SU-DHL-6 (cell line): ENCODE data around the gene LATS2.

Experiments used
- EZH2phosphoT487 ChIP-seq: fragments of 200-600 bp; sonication (generic), shearing (Covaris generic); conservative IDR thresholded peaks from 2 replicates; pipeline ENCODE4 v1.6.1; 2018; ENCODE audit warnings: mild to moderate bottlenecking, antibody characterized with exemption, low read length, moderate library complexity, mixed read lengths
- TF ChIP-seq, protein P1 (sequence below): fragments of 200-600 bp; sonication (generic); IDR thresholded peaks from one replicate; pipeline ENCODE4 v1.5.1; 2017; ENCODE audit warnings: antibody characterized with exemption, mild to moderate bottlenecking, low read length, moderate library complexity; ENCODE audit not compliant: insufficient read depth, poor library complexity, severe bottlenecking

- TF ChIP-seq, protein P1, sequence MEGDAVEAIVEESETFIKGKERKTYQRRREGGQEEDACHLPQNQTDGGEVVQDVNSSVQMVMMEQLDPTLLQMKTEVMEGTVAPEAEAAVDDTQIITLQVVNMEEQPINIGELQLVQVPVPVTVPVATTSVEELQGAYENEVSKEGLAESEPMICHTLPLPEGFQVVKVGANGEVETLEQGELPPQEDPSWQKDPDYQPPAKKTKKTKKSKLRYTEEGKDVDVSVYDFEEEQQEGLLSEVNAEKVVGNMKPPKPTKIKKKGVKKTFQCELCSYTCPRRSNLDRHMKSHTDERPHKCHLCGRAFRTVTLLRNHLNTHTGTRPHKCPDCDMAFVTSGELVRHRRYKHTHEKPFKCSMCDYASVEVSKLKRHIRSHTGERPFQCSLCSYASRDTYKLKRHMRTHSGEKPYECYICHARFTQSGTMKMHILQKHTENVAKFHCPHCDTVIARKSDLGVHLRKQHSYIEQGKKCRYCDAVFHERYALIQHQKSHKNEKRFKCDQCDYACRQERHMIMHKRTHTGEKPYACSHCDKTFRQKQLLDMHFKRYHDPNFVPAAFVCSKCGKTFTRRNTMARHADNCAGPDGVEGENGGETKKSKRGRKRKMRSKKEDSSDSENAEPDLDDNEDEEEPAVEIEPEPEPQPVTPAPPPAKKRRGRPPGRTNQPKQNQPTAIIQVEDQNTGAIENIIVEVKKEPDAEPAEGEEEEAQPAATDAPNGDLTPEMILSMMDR, result no peak
- TF ChIP-seq EZH2phosphoT487, result no peak
Measured at GRCh38 chr13:20972731-20973130, 88.7 kb downstream of the LATS2 start.
